HepG2 (cell line): Measurements from ENCODE around the gene LCMT2. TPM values are rescaled to one million over a fixed set of nuclear protein-coding genes. Genes with fewer than 3 reads are reported as not detected.
A peak's percentile ranks its signal among the peaks of the same experiment; 100 is the strongest.

Experiments
- AHR ChIP-seq: IDR thresholded peaks from 2 replicates; pipeline ENCODE4 v1.6.1; 2018; ENCODE audit warnings: missing genetic modification reagents, missing compliant biosample characterization
- ASH2L ChIP-seq: fragments of 300-600, 200-600 bp; sonication (generic); IDR thresholded peaks from 2 replicates; pipeline ENCODE4 v1.7.0; 2017; ENCODE audit warnings: low read depth, mild to moderate bottlenecking, moderate library complexity, mixed read lengths, low read length; ENCODE audit not compliant: insufficient read length
- CREM ChIP-seq, 2 experiments: sonication (generic) in 1 of 2; formaldehyde crosslinking in 1 of 2; IDR thresholded peaks; 2 replicates each; pipeline versions ENCODE4 v1.4.0 to v1.6.1; 2016 to 2020; ENCODE audit warnings: antibody characterized with exemption in 1 of 2, mild to moderate bottlenecking in 1 of 2, missing genetic modification reagents in 1 of 2
- FOXO4 ChIP-seq: sonication (generic); formaldehyde crosslinking; conservative IDR thresholded peaks from 2 replicates; pipeline ENCODE4 v1.8.1; 2023; ENCODE audit warnings: missing genetic modification reagents
- HMGXB4 ChIP-seq, 2 experiments: sonication (generic) in 1 of 2; formaldehyde crosslinking in 1 of 2; IDR thresholded peaks; 2 replicates each; pipeline versions ENCODE4 v1.4.0 to v1.6.1; 2018 to 2020; ENCODE audit warnings: missing genetic modification reagents in 2 of 2, borderline replicate concordance in 1 of 2, low read depth in 1 of 2, mild to moderate bottlenecking in 1 of 2, missing biosample characterization in 1 of 2
- HOXA3 ChIP-seq: sonication (generic); formaldehyde crosslinking; IDR thresholded peaks from 2 replicates; pipeline ENCODE4 v1.5.0; 2020; ENCODE audit warnings: missing genetic modification reagents
- IKZF5 ChIP-seq: IDR thresholded peaks from 2 replicates; pipeline ENCODE4 v1.6.1; 2018; ENCODE audit warnings: missing genetic modification reagents, mild to moderate bottlenecking, missing compliant biosample characterization
- IRF9 ChIP-seq: sonication (generic); formaldehyde crosslinking; IDR thresholded peaks from 2 replicates; pipeline ENCODE4 v1.8.0; 2022; ENCODE audit warnings: missing genetic modification reagents, mild to moderate bottlenecking, borderline replicate concordance
- KDM3A ChIP-seq: IDR thresholded peaks from 2 replicates; pipeline ENCODE4 v1.6.1; 2018; ENCODE audit warnings: low read depth, missing compliant biosample characterization
- MIER2 ChIP-seq: IDR thresholded peaks from 2 replicates; pipeline ENCODE4 v1.6.1; 2016; ENCODE audit warnings: missing biosample characterization, missing genetic modification reagents
- PATZ1 ChIP-seq: sonication (generic); formaldehyde crosslinking; IDR thresholded peaks from 2 replicates; pipeline ENCODE4 v1.4.0; 2020; ENCODE audit warnings: missing genetic modification reagents
- SMYD3 ChIP-seq: sonication (generic); formaldehyde crosslinking; IDR thresholded peaks from 2 replicates; pipeline ENCODE4 v1.8.1; 2023; ENCODE audit warnings: mild to moderate bottlenecking, missing genetic modification reagents
- SPEN ChIP-seq: sonication (generic); formaldehyde crosslinking; IDR thresholded peaks from 2 replicates; pipeline ENCODE4 v1.5.1; 2020; ENCODE audit warnings: low read depth, mild to moderate bottlenecking, missing genetic modification reagents
- SRSF1 ChIP-seq: fragments of 200-400 bp; formaldehyde crosslinking; optimal IDR thresholded peaks from 2 replicates; pipeline ENCODE3; 2017; ENCODE audit warnings: mild to moderate bottlenecking, low read depth, low read length, moderate library complexity
- U2AF1 ChIP-seq: fragments of 200-400 bp; formaldehyde crosslinking; optimal IDR thresholded peaks from 2 replicates; pipeline ENCODE3; 2017; ENCODE audit warnings: mild to moderate bottlenecking, low read depth, low read length
- ZNF292 ChIP-seq: sonication (generic); formaldehyde crosslinking; IDR thresholded peaks from 2 replicates; pipeline ENCODE4 v1.8.1; 2022; ENCODE audit warnings: mild to moderate bottlenecking, low read depth, missing genetic modification reagents, borderline replicate concordance
- ZNF3 ChIP-seq: IDR thresholded peaks from 2 replicates; pipeline ENCODE4 v1.7.0; 2017; ENCODE audit warnings: inconsistent platforms
- ZNF446 ChIP-seq: sonication (generic); formaldehyde crosslinking; IDR thresholded peaks from 2 replicates; pipeline ENCODE4 v1.5.0; 2020; ENCODE audit warnings: mild to moderate bottlenecking, missing genetic modification reagents
- ZNF605 ChIP-seq: sonication (generic); formaldehyde crosslinking; IDR thresholded peaks from 2 replicates; pipeline ENCODE4 v1.8.0; 2022; ENCODE audit warnings: mild to moderate bottlenecking, missing genetic modification reagents
- ZNF691 ChIP-seq: sonication (generic); formaldehyde crosslinking; IDR thresholded peaks from 2 replicates; pipeline ENCODE4 v1.4.0; 2020; ENCODE audit warnings: missing genetic modification reagents, low read depth, mild to moderate bottlenecking, borderline replicate concordance
- polyA plus RNA-seq, 8 experiments: library from polyadenylated mRNA; depleted of rRNA in 3 of 8; stranded (reverse) in 7 of 8; unstranded in 1 of 8; fragments of >200 nt; fragmentation: Illumina TruSeq in 4 of 8; extraction: Trizol in 4 of 8; gene quantifications; 2 replicates each; pipeline versions ENCODE4 v1.2.1 to v1.2.3, GENCODE V29; 2011 to 2016; ENCODE audit warnings: low read depth in 4 of 8, missing spikeins in 1 of 8, mixed read lengths in 1 of 8; ENCODE audit not compliant: insufficient read depth in 1 of 8
- total RNA-seq, 5 experiments: library from RNA; depleted of rRNA; stranded (reverse); fragments of >200 nt; fragmentation: Illumina TruSeq; extraction: Trizol; gene quantifications; 2 replicates each; pipeline ENCODE4 v1.2.3, GENCODE V29; 2016; ENCODE audit warnings: low read depth in 1 of 5

The LCMT2 gene
- total and polyA plus RNA-seq, 2 of the 13 experiments (the other 11 are each of a cell fraction or from before 2014, with no cell fraction given): 6.9 to 9.1 TPM

- no peak for TF ChIP-seq ZNF691
- TF ChIP-seq PATZ1 (CRISPR knock-in tag): peak; percentile 43; the same call in 1 of the 2 replicates
- 0 out of 2 replicates have a peak, but pooled peaks have one; percentile 46 for TF ChIP-seq MIER2 (CRISPR knock-in tag)
- no peak for TF ChIP-seq CREM (IDR thresholded peaks at IDR 0.05)
- TF ChIP-seq CREM (CRISPR knock-in tag; IDR thresholded peaks at IDR 0.05): no peak
- no peak for TF ChIP-seq IKZF5 (CRISPR knock-in tag)
- no peak for TF ChIP-seq ZNF3
- TF ChIP-seq SRSF1: peak; percentile 30
- TF ChIP-seq ZNF605 (CRISPR knock-in tag): no peak
- 0 out of 2 replicates have a peak, but pooled peaks have one; percentile 13 for TF ChIP-seq IRF9 (CRISPR knock-in tag)
- TF ChIP-seq ASH2L: peak; percentile 60
- TF ChIP-seq SPEN (CRISPR knock-in tag): no peak; the same call in 1 of the 2 replicates
- TF ChIP-seq KDM3A: no peak
- TF ChIP-seq ZNF292 (CRISPR knock-in tag): no peak
- 0 out of 4 replicates have a peak, but pooled peaks of 1 of the 2 experiments have one; percentile 2 for TF ChIP-seq HMGXB4 (CRISPR knock-in tag; IDR thresholded peaks at IDR 0.05; ENCODE audit: borderline replicate concordance in 1 of 2, low read depth in 1 of 2)
- no peak for TF ChIP-seq FOXO4 (CRISPR knock-in tag)
- TF ChIP-seq ZNF446 (CRISPR knock-in tag): 0 out of 2 replicates have a peak, but pooled peaks have one; percentile 27
- TF ChIP-seq U2AF1: peak; percentile 8
- TF ChIP-seq SMYD3: 0 out of 2 replicates have a peak, but pooled peaks have one; percentile 34
- TF ChIP-seq AHR: no peak
- no peak for TF ChIP-seq HOXA3 (CRISPR knock-in tag)
Measured at GRCh38 chr15:43370310-43370974, 40.1 kb upstream of the LCMT2 start (continued).
